DND-41 (cell line): ENCODE measurements around the gene TTLL13.

Experiments
- EZH2 ChIP-seq: IDR thresholded peaks from 3 replicates; pipeline ENCODE4 v1.6.1; 2012; ENCODE audit warnings: borderline replicate concordance, low read depth, mild to moderate bottlenecking, moderate library complexity, low read length, inconsistent platforms; ENCODE audit not compliant: severe bottlenecking
- TF ChIP-seq, protein P1 (sequence below): IDR thresholded peaks from 2 replicates; pipeline ENCODE4 v1.5.1; 2012; ENCODE audit warnings: borderline replicate concordance, low read length, moderate library complexity, mild to moderate bottlenecking; ENCODE audit not compliant: poor library complexity, severe bottlenecking; ENCODE audit errors: extremely low read depth

DNA sequence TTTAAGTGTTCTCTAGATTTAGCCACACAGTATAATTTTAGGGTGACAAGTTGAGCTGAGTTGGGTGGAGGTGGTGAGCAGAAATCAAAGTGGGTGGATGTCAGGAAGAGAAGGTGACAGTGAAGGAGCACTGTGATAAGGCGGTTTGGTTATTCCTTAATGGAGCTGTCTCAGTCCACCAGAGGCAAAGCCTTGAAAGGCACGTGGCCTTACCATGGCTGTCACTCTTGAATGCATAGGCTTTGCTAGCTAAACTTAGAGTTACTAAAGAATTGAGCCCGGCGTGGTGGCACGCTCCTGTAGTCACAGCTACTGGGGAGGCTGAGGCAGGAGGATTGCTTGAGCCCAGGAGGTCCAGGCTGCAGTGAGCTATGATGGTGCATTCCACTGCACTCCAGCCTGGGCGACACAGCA is 560 bp upstream of the TTLL13 start:
- TF ChIP-seq, protein P1, sequence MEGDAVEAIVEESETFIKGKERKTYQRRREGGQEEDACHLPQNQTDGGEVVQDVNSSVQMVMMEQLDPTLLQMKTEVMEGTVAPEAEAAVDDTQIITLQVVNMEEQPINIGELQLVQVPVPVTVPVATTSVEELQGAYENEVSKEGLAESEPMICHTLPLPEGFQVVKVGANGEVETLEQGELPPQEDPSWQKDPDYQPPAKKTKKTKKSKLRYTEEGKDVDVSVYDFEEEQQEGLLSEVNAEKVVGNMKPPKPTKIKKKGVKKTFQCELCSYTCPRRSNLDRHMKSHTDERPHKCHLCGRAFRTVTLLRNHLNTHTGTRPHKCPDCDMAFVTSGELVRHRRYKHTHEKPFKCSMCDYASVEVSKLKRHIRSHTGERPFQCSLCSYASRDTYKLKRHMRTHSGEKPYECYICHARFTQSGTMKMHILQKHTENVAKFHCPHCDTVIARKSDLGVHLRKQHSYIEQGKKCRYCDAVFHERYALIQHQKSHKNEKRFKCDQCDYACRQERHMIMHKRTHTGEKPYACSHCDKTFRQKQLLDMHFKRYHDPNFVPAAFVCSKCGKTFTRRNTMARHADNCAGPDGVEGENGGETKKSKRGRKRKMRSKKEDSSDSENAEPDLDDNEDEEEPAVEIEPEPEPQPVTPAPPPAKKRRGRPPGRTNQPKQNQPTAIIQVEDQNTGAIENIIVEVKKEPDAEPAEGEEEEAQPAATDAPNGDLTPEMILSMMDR = no peak
- no peak for TF ChIP-seq EZH2
